Nephron (organoid): ENCODE measurements around the gene VRK1.

Source experiments
- H3K27ac Mint-ChIP-seq, 3 experiments: 2 replicates each; pipeline ENCODE4 v1.8.0; 2020; ENCODE audit warnings: mixed read lengths in 3 of 3, mild to moderate bottlenecking in 2 of 3, moderate library complexity in 1 of 3
- H3K27me3 Mint-ChIP-seq: 2 replicates; pipeline ENCODE4 v1.8.0; 2021; ENCODE audit warnings: low read depth, mild to moderate bottlenecking, moderate library complexity, mixed read lengths
- H3K36me3 Mint-ChIP-seq: 2 replicates; pipeline ENCODE4 v1.8.0; 2020; ENCODE audit warnings: low read depth, mixed read lengths
- H3K4me1 Mint-ChIP-seq: 2 replicates; pipeline ENCODE4 v1.8.0; 2020; ENCODE audit warnings: mixed read lengths
- H3K4me3 Mint-ChIP-seq, 3 experiments: 2 replicates each; pipeline ENCODE4 v1.8.0; 2020; ENCODE audit warnings: mild to moderate bottlenecking in 3 of 3, mixed read lengths in 3 of 3, moderate library complexity in 2 of 3
- H3K9me3 Mint-ChIP-seq: 2 replicates; pipeline ENCODE4 v1.8.0; 2020; ENCODE audit warnings: mixed read lengths
- TF ChIP-seq, protein P1 (sequence below), 3 experiments: fragments of 200-600 bp; sonication (generic); IDR thresholded peaks; one replicate each; pipeline ENCODE4 v1.5.0; 2021; ENCODE audit warnings: antibody characterized with exemption in 3 of 3; ENCODE audit not compliant: unreplicated experiment in 3 of 3

Gene VRK1

DNA sequence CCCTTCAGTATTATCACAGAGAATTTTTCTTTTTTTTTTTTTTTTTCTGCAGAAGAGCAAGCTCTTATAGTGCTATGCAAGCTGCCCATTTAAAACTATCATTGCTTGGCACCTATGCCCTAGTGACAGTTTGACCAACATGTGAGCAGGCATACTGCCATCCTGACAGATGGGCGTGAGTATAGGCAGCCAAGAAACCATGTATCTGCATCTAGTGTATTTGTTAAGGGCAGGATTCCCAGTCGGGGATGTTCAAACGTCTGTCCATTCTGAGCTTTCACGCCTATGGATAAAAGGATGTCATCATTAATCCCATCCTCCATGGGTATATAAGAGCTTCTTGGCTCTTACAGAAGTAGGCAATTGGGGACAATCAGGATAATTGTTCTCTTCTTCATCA is 8.8 kb downstream of the VRK1 start:
- H3K27me3 Mint-ChIP-seq, result no peaks in the 10 kb centered on the region
- peak overlapping the region in 2 of 3 experiments; percentile 89 to 94 for H3K27ac Mint-ChIP-seq
- peaks cover 30% of the 10 kb centered on the region for H3K4me1 Mint-ChIP-seq
- peaks cover 3% of the 10 kb centered on the region for H3K36me3 Mint-ChIP-seq
- no peaks in the 10 kb centered on the region for H3K9me3 Mint-ChIP-seq
- TF ChIP-seq, protein P1, sequence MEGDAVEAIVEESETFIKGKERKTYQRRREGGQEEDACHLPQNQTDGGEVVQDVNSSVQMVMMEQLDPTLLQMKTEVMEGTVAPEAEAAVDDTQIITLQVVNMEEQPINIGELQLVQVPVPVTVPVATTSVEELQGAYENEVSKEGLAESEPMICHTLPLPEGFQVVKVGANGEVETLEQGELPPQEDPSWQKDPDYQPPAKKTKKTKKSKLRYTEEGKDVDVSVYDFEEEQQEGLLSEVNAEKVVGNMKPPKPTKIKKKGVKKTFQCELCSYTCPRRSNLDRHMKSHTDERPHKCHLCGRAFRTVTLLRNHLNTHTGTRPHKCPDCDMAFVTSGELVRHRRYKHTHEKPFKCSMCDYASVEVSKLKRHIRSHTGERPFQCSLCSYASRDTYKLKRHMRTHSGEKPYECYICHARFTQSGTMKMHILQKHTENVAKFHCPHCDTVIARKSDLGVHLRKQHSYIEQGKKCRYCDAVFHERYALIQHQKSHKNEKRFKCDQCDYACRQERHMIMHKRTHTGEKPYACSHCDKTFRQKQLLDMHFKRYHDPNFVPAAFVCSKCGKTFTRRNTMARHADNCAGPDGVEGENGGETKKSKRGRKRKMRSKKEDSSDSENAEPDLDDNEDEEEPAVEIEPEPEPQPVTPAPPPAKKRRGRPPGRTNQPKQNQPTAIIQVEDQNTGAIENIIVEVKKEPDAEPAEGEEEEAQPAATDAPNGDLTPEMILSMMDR (IDR thresholded peaks at IDR 0.05; ENCODE audit: unreplicated experiment in 3 of 3), result no peak
- H3K4me3 Mint-ChIP-seq, result no peak overlapping the region

DNA sequence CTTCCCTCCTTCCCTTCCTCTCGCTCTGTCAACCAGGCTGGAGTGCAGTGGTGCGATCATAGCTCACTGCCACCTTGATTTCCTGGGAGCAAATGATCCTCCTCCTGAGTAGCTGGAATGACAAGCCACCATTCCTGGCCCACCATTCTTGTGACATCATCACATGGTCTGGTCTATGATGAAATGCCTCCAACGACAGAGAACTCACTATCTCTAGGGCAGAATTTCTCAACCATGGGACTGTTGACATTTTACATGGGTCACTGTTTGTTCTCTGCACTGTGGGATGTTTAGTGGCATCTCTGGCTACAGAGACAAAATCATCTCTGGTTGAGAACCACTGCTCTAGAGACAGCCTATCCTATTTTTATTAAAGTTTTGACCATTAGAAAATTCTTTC is 9.7 kb downstream of the VRK1 start:
- Mint-ChIP-seq H3K27me3 (no peaks in the 10 kb centered on the region), H3K4me3 (no peak overlapping the region), H3K36me3 (peaks cover 6% of the 10 kb centered on the region), H3K9me3 (peaks cover 3% of the 10 kb centered on the region), H3K4me1 (peaks cover 30% of the 10 kb centered on the region), H3K27ac (no peak overlapping the region)
- TF ChIP-seq, protein P1 (IDR thresholded peaks at IDR 0.05; ENCODE audit: unreplicated experiment in 3 of 3), result no peak

DNA sequence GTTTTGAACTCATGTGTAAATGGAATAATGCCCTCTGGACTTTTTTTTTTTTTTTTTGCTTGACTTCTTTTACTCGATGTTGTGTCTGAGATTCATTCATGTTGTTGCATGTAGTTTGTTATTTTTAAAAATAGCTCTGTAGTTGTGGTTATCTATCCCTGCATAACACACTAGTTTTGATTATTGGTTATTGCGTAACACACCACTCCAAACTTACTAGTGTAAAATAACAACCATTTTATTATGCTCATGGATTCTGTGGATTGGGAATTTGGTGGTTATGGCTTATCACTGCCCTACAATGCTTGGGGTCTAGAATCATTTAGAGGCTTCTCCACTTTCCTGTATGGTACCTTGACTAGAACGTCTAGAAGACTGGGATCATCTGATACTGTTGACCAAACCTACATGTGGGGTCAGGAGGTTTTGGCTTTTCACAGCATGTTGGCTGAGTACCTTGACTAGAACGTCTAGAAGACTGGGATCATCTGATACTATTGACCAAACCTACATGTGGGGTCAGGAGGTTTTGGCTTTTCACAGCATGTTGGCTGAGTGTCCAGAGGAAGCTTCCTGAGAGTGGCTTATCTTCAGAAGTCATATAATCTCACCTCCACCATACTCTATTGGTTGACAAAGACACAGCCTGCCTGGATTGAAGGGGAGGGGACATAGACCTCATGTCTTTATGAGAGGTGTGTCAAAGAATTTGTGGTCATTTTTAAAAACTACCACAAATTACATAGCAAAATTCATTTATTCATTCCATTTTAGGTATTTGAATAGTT is 11.6 kb downstream of the VRK1 start:
- Mint-ChIP-seq H3K9me3 (peaks cover 3% of the 10 kb centered on the region), H3K4me1 (peaks cover 25% of the 10 kb centered on the region), H3K36me3 (peaks cover 6% of the 10 kb centered on the region), H3K4me3 (no peak overlapping the region), H3K27me3 (no peaks in the 10 kb centered on the region), H3K27ac (no peak overlapping the region)
- TF ChIP-seq, protein P1 (IDR thresholded peaks at IDR 0.05; ENCODE audit: unreplicated experiment in 3 of 3), result no peak

DNA sequence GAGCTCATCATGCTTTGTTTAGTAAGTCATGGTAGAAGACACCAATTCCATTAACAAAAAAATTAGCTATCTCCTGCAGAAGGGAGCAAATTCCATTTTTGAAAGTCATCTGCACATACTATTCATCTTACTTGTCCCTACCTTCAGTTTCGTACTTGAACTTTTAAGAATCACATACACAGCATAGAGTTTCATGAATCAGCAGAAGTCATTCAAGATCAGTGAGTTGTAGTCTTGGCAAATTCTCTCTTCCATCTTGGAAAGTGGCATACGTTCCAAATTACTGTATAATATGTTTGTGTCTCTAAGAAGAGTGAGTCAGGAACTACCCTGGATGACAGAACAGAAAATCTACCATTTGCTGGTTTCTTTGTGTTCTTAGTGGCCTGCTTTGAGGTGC is 14.1 kb downstream of the VRK1 start:
- Mint-ChIP-seq H3K36me3 (peaks cover 6% of the 10 kb centered on the region), H3K4me1 (peaks cover under 1% of the 10 kb centered on the region), H3K9me3 (peaks cover 3% of the 10 kb centered on the region), H3K27ac (no peak overlapping the region), H3K27me3 (no peaks in the 10 kb centered on the region), H3K4me3 (no peak overlapping the region)
- TF ChIP-seq, protein P1 (IDR thresholded peaks at IDR 0.05; ENCODE audit: unreplicated experiment in 3 of 3), result no peak

DNA sequence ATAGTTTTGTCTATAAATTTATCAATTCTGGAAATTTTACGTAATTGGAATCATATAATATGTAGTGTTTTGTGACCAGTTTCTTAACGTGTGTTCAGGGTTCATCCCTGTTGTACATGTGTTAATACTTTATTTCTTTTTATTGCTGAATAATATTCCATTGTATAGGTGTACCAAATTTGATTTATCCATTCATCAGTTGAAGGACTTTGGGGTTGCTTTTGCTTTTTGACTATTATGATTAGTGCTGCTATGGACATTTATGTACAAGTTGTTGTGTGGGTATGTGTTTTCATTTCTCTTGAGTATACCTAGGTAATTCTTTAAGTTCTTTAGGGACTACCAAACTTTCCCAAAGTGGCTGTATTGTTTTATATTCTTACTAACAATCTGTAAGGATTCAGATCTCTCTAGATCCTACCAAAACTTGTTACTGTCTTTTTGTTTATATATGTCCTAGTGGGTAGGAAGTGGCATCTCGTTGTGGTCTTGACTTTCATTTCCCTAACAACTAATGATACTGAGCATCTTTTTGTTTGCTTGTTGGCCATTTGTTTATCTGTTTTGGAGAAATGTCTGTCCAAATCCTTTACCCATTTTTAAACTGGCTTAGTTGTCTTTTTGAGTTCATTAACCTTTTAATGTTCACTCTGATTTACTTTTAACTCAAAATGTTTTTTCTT is 14.9 kb downstream of the VRK1 start:
- Mint-ChIP-seq H3K27ac (no peak overlapping the region), H3K4me1 (no peaks in the 10 kb centered on the region), H3K9me3 (peaks cover 3% of the 10 kb centered on the region), H3K36me3 (peaks cover 6% of the 10 kb centered on the region), H3K4me3 (no peak overlapping the region), H3K27me3 (no peaks in the 10 kb centered on the region)
- TF ChIP-seq, protein P1 (IDR thresholded peaks at IDR 0.05; ENCODE audit: unreplicated experiment in 3 of 3), result no peak
